Osteoblast (primary cell): Measurements from ENCODE around the gene FAM151B. TPM values are rescaled to one million over a fixed set of nuclear protein-coding genes. Genes with fewer than 3 reads are reported as not detected.

Experiments used
- DNase-seq: peaks from one replicate; pipeline ENCODE4 v3.0.0; 2011; ENCODE audit warnings: low spot score, mixed read lengths; ENCODE audit not compliant: insufficient read length; ENCODE audit errors: missing footprints
- H2AFZ ChIP-seq: 2 replicates; pipeline ENCODE4 v1.6.0; 2011; ENCODE audit warnings: mild to moderate bottlenecking, low read length
- H3K27ac ChIP-seq: 2 replicates; pipeline ENCODE4 v1.5.1; 2011; ENCODE audit warnings: mild to moderate bottlenecking, low read depth, low read length, moderate library complexity
- H3K27me3 ChIP-seq: 2 replicates; pipeline ENCODE4 v1.6.0; 2012; ENCODE audit warnings: mild to moderate bottlenecking, control low read depth, inconsistent platforms, low read length, moderate library complexity; ENCODE audit not compliant: insufficient read depth
- H3K36me3 ChIP-seq: 2 replicates; pipeline ENCODE4 v1.5.1; 2011; ENCODE audit warnings: mild to moderate bottlenecking, low read length, control low read depth, moderate library complexity; ENCODE audit not compliant: insufficient read depth
- H3K4me1 ChIP-seq: 2 replicates; pipeline ENCODE4 v1.5.1; 2011; ENCODE audit warnings: mild to moderate bottlenecking, low read length, control low read depth, moderate library complexity; ENCODE audit not compliant: insufficient read depth
- H3K4me2 ChIP-seq: 2 replicates; pipeline ENCODE4 v1.6.0; 2011; ENCODE audit warnings: mild to moderate bottlenecking, low read length; ENCODE audit not compliant: insufficient read depth
- H3K4me3 ChIP-seq: fragments of 200-600 bp; sonication (generic); 3 replicates; pipeline ENCODE4 v1.5.1; 2012; ENCODE audit warnings: mild to moderate bottlenecking, low read length, inconsistent platforms; ENCODE audit not compliant: insufficient read depth
- H3K79me2 ChIP-seq: 2 replicates; pipeline ENCODE4 v1.6.0; 2012; ENCODE audit warnings: mild to moderate bottlenecking, low read length, control low read depth, inconsistent platforms; ENCODE audit not compliant: insufficient read depth
- H3K9me3 ChIP-seq: 2 replicates; pipeline ENCODE4 v1.5.1; 2011; ENCODE audit warnings: low read depth, low read length, control low read depth
- H4K20me1 ChIP-seq: 2 replicates; pipeline ENCODE4 v1.6.0; 2012; ENCODE audit warnings: mild to moderate bottlenecking, low read length, control low read depth; ENCODE audit not compliant: insufficient read depth
- CTCF ChIP-seq: IDR thresholded peaks from 2 replicates; pipeline ENCODE4 v1.5.1; 2011; ENCODE audit warnings: mild to moderate bottlenecking, low read depth, low read length, moderate library complexity; ENCODE audit errors: extremely low read depth
- total RNA-seq: library from RNA; depleted of rRNA; stranded (reverse); fragments of >200 nt; gene quantifications from 2 replicates; pipeline ENCODE4 v1.2.3, GENCODE V29; 2012

FAM151B gene
- total RNA-seq, 1 donor: 13.0 TPM

- H3K27ac ChIP-seq: no peak overlapping the region
- no peak overlapping the region for H2AFZ ChIP-seq
- no peak overlapping the region for H3K4me2 ChIP-seq
- H4K20me1 ChIP-seq: no peaks in the 10 kb centered on the region
- H3K4me1 ChIP-seq: no peaks in the 10 kb centered on the region
- TF ChIP-seq CTCF: no peak
- no peaks in the 10 kb centered on the region for H3K36me3 ChIP-seq
- peaks cover 83% of the 10 kb centered on the region for H3K27me3 ChIP-seq
- H3K79me2 ChIP-seq: no peaks in the 10 kb centered on the region
- H3K9me3 ChIP-seq: no peaks in the 10 kb centered on the region
- DNase-seq: peak; percentile 55
- no peak overlapping the region for H3K4me3 ChIP-seq
Observed at GRCh38 chr5:80566711-80567259, 78.9 kb downstream of the FAM151B start.

- Histone ChIP-seq H4K20me1 (no peaks in the 10 kb centered on the region), H3K4me2 (no peak overlapping the region), H3K27ac (no peak overlapping the region), H3K36me3 (no peaks in the 10 kb centered on the region), H3K9me3 (peaks cover 4% of the 10 kb centered on the region), H3K4me1 (no peaks in the 10 kb centered on the region), H3K79me2 (no peaks in the 10 kb centered on the region), H3K4me3 (no peak overlapping the region), H2AFZ (no peak overlapping the region), H3K27me3 (peaks cover 84% of the 10 kb centered on the region)
- no peak for TF ChIP-seq CTCF
- DNase-seq: peak; percentile 30
Observed at GRCh38 chr5:80568251-80568650, 80.4 kb downstream of the FAM151B start.

- peak; percentile 68 for DNase-seq
- no peak for TF ChIP-seq CTCF
Observed at GRCh38 chr5:80569086-80569960, 81.4 kb downstream of the FAM151B start.

More at GRCh38 chr5:80569086-80569960, 81.4 kb downstream of the FAM151B start:
- Histone ChIP-seq H3K79me2 (no peaks in the 10 kb centered on the region), H3K36me3 (no peaks in the 10 kb centered on the region), H3K4me3 (peak overlapping the region; percentile 52), H3K4me1 (no peaks in the 10 kb centered on the region), H4K20me1 (no peaks in the 10 kb centered on the region), H3K27ac (no peak overlapping the region), H3K9me3 (peaks cover 4% of the 10 kb centered on the region), H3K27me3 (peaks cover 78% of the 10 kb centered on the region), H3K4me2 (peak overlapping the region; percentile 66), H2AFZ (no peak overlapping the region)
